ENCODE results near the gene SGF29.

DNA sequence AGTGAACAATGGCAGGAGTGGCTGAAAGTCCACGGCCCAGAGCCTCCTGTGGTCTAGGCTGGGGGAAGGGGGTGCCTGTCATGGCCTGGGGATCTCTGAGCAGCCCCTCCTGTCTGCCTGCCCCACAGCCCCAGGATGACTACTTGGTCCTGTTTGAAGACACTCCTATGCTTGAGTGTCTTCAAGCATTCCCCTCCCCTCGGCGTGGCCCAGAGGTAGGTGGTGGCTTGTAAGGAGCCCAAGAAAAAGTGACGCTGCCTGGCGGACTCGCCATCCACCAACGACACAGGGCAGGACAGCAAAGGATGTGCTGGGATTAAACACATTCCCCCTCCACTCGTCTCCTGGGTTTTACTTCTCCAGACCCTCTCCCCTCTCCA is 50.5 kb downstream of the SGF29 start:
- TF ChIP-seq CTCF (IDR thresholded peaks at IDR 0.05; ENCODE audit: borderline replicate concordance, extremely low read depth, low read length, poor library complexity, severe bottlenecking): no peak
- no peak for TF ChIP-seq EZH2 (IDR thresholded peaks at IDR 0.05; ENCODE audit: borderline replicate concordance, low read depth, low read length, severe bottlenecking)

Data from DND-41 (cell line).